Effector CD4-positive, alpha-beta T cell (primary cell): ENCODE data around the gene TAS2R40. TPM values are rescaled to one million over a fixed set of nuclear protein-coding genes. Genes with fewer than 3 reads are reported as not detected.
"Not testable (repeated sequence)": the region's sequence is repeated elsewhere in the genome, so short reads cannot be mapped to it uniquely, and the experiment has no call there.

ENCODE experiments used
- DNase-seq: peaks from one replicate; pipeline ENCODE4 v3.0.0-alpha.2; 2020
- total RNA-seq: gene quantifications from one replicate; lab custom pipeline; 2026; lab: John Stamatoyannopoulos, UW

The TAS2R40 gene
- total RNA-seq: not detected

GRCh38 chr7:143221737-143222136 is at the start of gene TAS2R40:
TAS2R40 (plus strand) TSS chr7:143222037; CDS start chr7:143222079, 42 bp downstream.
- DNase-seq: no peak

GRCh38 chr7:143172354-143172753 is 49.5 kb upstream of the TAS2R40 start:
- no peak for DNase-seq

- no peak for DNase-seq
Observed at GRCh38 chr7:143176128-143176527, 45.7 kb upstream of the TAS2R40 start.

- no peak for DNase-seq
Observed at GRCh38 chr7:143177374-143178119, 44.3 kb upstream of the TAS2R40 start.

GRCh38 chr7:143180771-143181170 is 41.1 kb upstream of the TAS2R40 start:
- not testable (repeated sequence) for DNase-seq

- DNase-seq: no peak
Observed at GRCh38 chr7:143181349-143181748, 40.5 kb upstream of the TAS2R40 start.

GRCh38 chr7:143183024-143183423 is 38.8 kb upstream of the TAS2R40 start, which contains the start of gene TAS2R39:
TAS2R39 (plus strand) TSS chr7:143183419; CDS start chr7:143183419, 0 bp downstream.
- no peak for DNase-seq

GRCh38 chr7:143185551-143185950 is 36.3 kb upstream of the TAS2R40 start:
- no peak for DNase-seq

GRCh38 chr7:143188994-143189393 is 32.8 kb upstream of the TAS2R40 start:
- no peak for DNase-seq

- DNase-seq: no peak
Observed at GRCh38 chr7:143193880-143194279, 28.0 kb upstream of the TAS2R40 start.

GRCh38 chr7:143199040-143199439 is 22.8 kb upstream of the TAS2R40 start:
- DNase-seq: no peak

- DNase-seq: no peak
Observed at GRCh38 chr7:143202161-143202560, 19.7 kb upstream of the TAS2R40 start.

GRCh38 chr7:143203386-143203785 is 18.5 kb upstream of the TAS2R40 start:
- no peak for DNase-seq

GRCh38 chr7:143205560-143206293 is 16.1 kb upstream of the TAS2R40 start:
- DNase-seq: no peak

- no peak for DNase-seq
Observed at GRCh38 chr7:143210541-143210940, 11.3 kb upstream of the TAS2R40 start.

- DNase-seq: not testable (repeated sequence)
Observed at GRCh38 chr7:143213478-143213877, 8.4 kb upstream of the TAS2R40 start.

- DNase-seq: peak; percentile 52
Observed at GRCh38 chr7:143214789-143215679, 6.8 kb upstream of the TAS2R40 start.

GRCh38 chr7:143216151-143216550 is 5.7 kb upstream of the TAS2R40 start:
- DNase-seq: no peak

GRCh38 chr7:143216686-143217085 is 5.2 kb upstream of the TAS2R40 start:
- DNase-seq: no peak

- DNase-seq: no peak
Observed at GRCh38 chr7:143217806-143218205, 4.0 kb upstream of the TAS2R40 start.

- no peak for DNase-seq
Observed at GRCh38 chr7:143221286-143221685, 551 bp upstream of the TAS2R40 start.

- DNase-seq: no peak
Observed at GRCh38 chr7:143222782-143223181, 945 bp downstream of the TAS2R40 start.

- DNase-seq: no peak
Observed at GRCh38 chr7:143223784-143224183, 1.9 kb downstream of the TAS2R40 start.
